Esophagus mucosa (tissue), 1 donor: ENCODE data around the gene SRCIN1. TPM values are rescaled to one million over a fixed set of nuclear protein-coding genes. Genes with fewer than 3 reads are reported as not detected.

Experiments used
- ATAC-seq: fragments of 200-7000 bp; cut with Tn5 transposase; one replicate; pipeline ENCODE4 v1.9.1; 2020
- total RNA-seq: library from RNA; stranded (reverse); gene quantifications from one replicate; pipeline ENCODE4 v1.2.4, GENCODE V29; 2023
- donor health status: DM: yes; HTN: yes; CAD: no.

SRCIN1 gene
- total RNA-seq, 1 donor from 2014 or later, result 6.6 TPM

DNA sequence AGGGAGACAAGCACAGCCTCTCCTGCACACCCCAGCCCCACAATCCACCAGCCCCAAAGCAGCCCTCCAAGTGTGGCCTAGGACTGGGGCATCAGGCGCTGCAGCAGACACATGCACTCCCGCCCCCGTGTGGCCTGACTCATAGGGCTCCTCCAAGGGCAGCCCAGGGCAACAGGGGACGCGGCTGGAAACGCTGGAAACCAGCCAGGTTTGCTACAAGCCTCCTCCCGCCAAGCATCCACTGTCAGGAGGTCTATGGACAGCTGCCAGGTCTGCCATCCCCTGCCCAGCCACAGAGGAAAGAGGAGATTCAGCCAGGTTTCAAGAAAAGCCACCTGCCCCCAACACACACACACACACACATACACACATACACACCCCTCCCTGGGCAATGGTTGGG, 25.8 kb downstream of the SRCIN1 start:
- ATAC-seq, result peak; percentile 41

DNA sequence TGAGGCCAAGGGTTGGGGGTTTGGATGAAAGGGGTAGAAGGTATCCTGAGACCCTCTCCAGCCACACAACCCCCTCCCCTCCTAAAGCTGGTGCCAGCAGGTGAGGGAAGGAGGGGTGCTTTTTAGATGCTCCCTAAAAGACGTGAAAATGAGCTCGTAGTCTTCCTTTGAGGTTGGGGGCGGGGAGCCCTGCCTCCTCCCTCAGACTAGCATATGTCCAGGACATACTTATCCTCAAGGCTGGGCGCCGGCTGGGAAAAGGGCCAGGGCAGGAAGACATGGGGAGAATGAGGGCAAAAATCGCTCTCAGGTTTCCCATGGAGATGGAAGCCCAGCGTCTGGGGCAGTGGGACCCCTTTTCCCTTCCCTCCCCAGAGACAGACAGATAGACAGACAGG, 26.7 kb downstream of the SRCIN1 start:
- ATAC-seq, result no peak

DNA sequence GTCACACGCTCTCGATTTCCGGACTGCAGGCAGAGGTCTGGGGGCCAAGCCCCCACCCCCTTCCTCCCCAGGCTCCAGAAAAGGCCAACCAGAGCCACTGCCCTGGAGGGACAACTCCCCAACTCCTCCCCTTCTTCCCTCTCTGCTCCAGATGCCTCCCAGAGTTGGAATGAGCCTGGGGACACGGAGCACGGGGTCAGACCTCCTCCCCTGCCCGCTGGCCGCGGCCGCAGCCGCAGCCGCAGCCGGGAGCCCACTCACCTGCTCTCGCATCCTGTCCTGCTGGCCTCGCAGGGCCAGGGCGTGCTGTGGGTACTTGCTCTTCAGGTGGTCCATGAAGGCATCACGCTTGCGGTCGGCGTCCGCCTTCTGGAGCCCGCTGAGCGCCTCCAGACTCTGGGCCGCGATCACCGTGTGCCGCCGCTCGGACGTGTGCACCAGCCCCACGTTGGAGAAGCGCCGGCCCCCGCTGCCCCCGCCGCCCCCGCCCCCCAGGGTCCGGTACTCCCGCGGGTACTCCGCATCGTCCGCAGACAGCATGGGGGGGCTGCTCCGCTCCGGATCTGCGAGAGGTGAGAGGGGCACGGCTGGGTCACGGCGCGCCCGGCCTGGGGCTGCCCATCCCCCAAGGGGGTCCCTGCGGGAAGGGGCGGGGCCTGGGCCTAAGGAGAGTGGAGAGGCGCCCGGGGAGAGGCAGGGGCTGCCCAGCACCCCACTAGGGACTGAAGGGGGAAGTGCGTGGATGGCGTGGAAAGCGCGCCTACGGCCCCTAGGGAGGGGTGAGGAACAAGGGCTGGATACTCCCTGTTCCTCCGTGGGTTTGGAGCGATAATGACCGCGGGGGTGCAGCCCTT, 27.3 kb downstream of the SRCIN1 start:
- no peak for ATAC-seq

DNA sequence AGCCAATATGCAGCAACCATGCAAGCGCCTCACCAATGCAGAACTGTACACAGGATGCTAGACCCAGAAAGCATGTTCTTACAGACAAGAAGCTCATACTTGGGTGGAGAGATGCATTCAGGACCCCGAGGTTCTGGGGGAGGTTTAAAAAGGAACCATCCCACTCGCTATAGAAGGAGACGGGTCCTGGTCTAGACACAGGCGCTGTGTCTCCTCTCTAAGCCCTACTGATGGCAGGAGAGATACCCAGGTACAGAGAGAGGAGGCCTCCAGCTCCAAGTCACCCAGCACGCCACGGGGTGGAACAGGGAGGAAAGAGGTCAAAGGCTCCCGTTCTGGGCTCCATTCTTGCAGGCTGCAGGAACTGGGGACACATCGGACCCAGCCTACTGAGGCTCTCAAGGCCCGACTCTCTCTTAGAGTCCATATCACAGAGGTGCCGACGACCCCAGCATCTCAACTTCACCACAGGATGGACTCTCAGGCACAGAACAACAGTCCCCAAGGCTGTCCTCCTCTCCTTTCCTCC, 28.0 kb downstream of the SRCIN1 start:
- ATAC-seq, result no peak

DNA sequence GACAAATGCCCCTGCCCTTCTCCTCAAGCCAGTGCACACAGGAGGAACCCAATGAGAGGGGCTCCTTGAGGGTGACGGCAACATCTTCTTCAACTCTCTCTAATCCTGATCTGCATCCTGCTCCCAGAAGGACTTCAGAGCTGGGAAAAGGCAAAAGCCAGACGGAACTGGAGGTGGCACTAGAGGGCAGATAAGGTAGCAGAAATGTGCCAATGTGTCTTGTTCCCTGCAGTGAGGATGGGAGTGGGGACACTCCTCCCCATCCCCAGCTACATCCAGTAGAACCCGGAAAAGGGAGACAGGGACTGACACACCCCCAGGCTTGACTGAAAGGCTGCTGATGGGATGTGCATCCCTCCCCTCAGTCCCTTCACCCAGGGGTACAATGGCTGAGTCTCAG, 28.5 kb downstream of the SRCIN1 start:
- no peak for ATAC-seq

DNA sequence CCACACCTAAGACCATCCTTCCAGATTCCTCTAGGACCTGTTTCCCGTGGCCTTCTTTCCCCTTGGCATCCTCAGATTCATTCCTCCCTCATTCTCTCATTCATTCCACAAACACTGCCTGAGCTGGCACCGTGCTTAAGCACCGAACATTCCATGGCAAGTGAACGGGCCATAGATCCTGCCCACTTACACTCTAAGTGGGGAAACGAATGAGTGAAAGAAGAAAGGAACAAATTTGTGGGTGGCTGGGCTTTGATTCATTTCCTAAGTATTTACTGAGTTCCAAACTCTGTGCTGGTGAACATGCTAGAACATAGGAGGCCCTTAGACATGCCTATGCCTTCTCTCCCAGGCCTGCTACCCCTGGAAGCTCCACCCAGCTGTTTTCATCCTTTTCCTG, 30.0 kb downstream of the SRCIN1 start:
- no peak for ATAC-seq

DNA sequence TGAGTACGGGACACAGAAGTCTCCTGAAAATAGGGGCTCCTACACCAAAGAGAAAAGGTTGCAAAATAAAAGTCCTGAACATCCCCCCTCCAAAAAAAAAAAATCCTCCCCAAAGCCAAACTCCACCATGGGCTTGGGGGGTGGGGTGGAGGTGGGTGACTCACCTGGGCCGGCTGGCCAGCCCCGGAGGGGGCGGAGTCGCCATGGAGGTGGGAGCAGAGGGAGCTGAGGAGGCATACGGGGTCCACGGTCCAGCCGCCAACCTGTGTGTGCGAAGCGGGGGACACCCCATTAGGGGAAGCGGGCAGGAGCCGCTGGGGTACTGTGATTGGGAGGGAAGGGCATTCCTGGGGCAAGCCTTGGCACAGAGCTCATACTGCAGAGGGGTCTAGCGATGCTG, 31.0 kb downstream of the SRCIN1 start:
- no peak for ATAC-seq

DNA sequence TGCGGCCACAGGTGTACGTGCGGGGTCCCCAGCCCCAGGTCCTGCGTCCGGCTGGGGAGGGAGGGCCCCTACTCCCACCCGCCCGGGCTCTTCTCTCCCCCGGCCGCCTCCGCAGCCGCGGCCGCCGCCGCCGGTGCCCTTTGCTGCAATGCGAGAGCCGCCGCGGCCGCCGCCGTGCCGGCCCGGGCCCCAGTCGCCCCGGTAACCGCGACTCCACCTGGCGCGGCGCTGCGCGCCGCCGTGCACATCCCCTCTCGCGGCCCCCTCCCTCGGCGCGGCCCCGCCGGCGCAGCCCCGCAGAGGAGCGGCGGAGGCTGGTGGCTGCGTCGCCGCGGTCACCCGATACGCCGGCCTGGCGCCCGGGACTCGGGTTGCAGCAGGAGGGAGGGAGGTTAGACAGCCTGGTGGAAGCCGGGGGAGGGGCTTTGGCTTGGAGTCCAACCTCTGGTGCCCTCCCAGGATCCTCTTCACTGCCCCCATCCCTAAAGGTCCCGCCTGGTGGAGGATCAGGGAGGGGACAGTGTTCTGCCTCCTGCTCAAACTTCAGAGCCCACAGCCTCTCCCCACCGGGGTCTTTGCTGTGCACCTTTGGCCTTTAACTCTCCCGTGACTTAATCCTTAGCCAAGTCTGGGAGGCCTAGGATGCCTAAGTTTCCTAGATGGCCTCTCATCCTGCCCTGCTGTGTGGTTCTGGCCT, 32.9 kb downstream of the SRCIN1 start:
- no peak for ATAC-seq

DNA sequence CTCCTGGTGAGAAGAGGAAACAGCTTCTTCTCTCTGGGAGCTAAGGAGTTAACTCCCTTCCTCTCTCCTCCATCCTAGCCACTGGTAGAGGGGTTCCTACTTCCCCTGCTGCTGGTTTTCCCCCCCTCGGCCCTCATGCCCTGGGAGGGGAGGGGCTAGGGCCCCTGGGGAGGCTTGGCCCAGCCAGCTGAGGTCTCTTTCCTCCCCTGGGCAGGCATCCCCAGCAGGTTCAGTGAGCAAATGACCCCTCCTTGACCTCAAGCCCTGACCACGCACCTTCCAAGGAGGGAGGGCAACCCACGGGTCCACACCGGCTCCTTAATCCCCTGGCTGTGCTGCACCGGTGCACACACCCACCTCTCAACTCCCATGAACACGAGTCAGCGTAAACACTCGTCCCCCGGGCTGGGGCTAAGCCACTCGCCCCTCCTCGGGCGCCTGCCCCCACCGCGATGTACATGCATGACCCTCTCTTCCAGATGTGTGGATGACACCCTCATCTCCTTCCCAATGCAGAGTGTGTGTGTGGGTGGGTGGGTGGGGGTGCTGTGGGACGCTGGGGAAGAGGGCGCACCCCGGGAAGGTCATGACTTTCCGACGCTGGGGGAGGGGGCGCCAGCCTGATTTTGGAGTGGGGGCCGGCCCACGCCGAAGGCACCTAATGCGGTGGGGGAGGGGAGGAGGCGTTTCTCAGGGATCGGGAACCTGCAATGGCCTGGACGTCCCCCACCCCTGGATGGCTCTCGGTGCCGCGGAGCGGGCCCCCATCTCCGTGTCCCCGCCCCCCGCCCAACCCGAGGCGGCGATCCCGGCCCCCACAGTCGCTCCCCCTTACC, 33.7 kb downstream of the SRCIN1 start:
- no peak for ATAC-seq

DNA sequence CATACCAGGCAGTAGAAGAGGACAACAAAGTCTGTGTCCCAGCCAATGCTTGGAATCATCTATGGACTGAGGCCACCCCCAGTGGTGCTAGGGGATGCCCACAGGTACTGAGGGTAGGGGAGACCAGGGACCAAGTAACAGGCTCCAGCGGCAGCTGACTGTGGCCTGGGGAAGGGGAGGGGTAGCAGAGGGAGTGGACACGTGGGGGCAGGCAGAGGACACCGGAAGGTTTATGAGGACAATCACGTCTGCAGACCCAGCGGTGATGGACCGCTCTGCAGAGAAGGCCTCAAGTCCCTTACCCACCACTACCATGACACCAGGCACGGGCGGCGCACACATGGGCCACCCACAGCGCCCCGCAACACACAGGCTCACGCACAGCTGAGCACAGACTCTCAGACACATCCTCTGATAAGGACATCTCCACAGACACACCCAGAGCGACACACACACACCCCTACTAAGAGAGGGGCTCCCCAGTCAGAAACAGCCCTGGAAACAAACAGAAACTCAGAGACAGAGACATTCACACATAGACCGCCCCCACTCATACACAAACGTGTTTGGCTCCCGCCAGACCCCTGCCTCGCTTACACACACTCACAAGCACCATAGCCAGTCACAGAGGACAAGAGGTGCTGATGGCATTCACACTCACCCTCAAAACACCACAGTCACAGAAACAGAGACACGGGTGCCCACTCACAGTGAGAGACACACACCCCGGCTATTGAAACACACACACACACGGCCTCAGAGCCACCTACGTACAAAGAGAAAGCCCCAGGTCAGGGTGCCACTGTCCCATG, 35.8 kb downstream of the SRCIN1 start:
- no peak for ATAC-seq

DNA sequence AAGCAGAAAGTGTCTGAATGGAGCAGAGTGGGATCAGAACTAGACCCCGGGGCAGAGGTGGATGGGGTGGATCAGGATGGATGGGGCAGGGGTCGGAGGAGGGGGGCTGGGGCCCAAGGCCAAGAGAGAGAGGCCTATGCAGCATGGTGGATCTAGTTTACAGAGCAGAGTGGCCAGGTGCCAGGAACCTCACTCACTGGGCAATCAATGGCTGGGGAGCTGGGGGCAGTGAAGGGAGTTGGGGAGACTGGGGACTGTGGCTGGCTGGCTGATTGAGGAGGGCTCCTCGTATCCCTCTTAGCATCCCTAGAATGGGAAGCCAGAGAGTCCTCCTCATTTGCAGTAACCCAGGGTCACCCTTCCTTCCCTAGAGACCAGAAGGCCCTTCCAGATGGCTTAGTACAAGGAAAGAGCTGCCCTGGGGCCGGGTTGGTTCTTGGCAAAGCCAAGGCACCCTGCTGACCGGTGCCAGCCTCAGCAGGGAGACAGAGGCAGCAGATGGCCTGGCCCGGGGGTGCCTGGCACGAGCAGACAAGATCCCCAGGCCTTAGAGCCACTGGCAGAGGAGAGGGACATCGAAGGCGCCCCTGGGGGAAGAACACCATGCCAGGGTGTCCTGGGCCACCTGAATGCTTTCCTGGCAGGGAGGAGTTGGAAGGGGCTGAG, 36.8 kb downstream of the SRCIN1 start:
- no peak for ATAC-seq

DNA sequence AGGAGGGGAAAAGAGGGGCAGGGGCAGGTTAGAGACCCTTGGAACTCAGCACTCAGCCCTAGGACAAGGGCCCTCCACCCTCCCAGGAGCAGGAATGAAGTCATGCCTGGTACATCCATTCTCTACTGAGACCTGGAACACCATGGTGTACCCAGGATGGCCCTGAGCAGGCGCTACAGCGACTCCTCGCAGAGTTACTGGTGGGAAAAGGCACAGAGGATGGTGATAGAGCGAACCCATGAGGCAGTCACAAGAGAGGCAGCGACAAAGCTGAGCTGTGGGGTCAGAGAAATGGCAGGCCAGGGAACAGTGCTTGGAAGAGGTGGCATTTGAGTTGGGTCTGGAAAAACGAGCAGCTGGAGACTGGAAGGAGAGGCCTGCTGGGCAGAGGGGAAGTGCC, 37.5 kb downstream of the SRCIN1 start:
- ATAC-seq, result no peak

DNA sequence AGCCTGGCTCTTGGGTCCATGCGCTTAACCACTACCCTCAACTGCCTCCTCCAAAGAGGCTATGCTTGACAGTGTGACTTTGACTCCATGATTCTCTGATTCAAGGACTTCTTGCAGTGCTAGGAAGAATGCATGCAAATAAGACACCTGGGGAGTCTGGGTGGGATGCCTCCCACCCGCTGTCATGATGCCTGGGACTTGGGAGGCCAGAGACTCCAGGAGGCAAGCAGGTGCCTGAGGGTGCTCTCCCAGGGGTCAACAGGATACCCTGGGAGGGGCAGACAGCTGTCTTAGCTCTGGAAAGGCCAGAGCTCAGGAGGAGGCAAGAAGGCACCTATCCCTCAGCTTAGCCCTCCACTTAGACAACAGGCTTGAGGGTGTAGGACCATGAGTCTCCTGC, 38.4 kb downstream of the SRCIN1 start:
- ATAC-seq, result no peak

DNA sequence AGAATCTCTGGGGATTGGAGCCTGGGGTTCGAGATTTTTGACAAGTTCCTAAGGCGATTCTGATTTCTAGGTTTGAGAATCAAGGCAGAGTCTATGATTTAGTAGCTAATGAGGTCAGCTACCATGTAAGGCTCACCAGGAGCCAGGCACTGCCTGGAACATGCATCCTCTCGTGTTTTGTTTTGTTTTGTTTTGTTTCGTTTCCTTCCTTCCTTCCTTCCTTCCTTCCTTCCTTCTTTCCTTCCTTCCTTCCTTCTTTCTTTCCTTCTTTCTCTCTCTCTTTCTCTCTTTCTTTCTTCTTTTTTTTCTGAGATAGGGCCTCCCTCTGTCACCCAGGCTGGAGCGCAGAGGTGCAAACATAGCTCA, 39.1 kb downstream of the SRCIN1 start:
- no peak for ATAC-seq

DNA sequence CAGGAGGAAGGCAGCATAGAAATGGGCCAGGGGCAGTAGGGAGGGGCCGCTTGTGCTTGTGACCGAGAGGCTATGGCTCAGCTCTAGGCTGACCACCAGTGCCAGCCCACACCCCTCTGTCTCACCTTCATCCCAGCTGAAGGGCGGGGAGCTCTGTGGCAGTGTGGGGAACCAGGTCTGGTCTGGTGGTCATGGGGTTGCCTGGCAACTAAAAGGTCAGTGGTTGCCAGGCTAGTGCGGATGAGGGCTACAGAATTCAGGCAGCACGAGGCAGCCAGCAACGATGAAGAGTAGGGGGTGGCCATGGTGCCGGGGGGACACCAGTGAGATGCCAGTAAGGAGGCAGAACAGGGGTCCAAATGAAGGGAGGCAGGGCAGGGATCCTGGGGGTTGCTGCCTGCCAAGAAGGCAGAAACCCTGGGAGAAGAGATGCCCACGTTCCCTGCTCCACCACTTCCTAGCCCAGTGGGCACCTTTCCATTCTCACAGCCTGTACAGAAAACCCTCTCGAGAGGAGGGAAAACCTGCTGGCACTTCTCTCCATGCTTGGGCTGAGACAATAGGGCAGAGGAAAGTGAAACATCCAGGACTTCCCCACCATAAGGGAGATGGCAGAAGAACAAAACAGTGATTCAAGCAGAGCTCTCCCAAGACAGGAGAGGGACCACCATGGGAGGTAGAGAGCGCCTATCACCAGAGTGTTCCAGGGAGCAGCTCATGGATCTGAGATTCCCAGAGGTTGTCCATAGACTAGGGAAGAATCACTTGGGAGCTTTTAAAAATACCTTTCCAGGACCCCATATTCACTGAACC, 39.7 kb downstream of the SRCIN1 start:
- ATAC-seq, result no peak

DNA sequence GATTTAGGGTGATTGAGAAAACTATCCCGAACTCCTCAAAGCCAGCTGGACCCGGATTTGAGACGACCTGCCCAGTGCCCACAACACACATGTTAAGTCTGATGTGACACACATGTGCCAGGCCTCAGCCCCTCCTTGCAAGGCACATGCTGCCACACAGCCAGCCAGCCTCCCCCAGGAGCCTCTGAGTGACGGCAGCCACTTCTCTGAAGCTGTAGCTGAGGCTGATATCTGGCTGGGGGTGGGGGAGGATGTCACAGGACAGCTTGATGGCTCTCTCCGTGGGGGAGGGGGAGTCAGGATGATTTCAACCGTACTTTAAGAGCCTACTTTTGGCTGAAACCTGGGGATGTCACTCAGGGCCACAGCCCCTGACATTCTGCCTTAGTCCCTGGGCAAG, 40.9 kb downstream of the SRCIN1 start:
- no peak for ATAC-seq

DNA sequence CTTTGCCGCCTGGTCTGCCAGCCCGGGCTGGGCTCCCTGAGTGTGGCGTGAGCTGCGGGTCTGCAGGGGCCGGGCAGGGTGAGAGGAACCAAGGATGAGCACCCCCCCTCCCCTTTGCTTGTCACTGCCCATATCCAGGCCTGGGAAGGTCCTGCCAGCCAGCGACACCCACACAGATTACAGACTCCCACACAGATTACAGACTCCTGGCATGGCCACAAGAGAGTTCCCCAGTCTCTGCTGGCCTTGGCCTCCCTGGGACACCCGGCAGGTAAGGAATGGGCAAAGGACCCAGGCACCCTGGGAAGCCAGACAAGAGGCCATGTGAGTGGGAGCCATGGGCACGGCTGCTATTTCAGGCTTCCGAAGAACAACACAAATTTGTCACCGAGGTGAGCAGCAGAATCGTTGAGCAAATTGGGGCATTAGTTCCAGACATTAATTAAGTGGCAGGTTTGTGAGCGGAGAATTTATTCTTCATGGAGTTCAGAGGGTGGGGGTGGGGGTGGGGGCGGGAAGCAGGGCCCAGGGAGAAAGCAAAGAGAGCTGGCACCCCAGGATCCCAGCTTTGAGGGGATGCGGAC, 41.4 kb downstream of the SRCIN1 start:
- no peak for ATAC-seq

DNA sequence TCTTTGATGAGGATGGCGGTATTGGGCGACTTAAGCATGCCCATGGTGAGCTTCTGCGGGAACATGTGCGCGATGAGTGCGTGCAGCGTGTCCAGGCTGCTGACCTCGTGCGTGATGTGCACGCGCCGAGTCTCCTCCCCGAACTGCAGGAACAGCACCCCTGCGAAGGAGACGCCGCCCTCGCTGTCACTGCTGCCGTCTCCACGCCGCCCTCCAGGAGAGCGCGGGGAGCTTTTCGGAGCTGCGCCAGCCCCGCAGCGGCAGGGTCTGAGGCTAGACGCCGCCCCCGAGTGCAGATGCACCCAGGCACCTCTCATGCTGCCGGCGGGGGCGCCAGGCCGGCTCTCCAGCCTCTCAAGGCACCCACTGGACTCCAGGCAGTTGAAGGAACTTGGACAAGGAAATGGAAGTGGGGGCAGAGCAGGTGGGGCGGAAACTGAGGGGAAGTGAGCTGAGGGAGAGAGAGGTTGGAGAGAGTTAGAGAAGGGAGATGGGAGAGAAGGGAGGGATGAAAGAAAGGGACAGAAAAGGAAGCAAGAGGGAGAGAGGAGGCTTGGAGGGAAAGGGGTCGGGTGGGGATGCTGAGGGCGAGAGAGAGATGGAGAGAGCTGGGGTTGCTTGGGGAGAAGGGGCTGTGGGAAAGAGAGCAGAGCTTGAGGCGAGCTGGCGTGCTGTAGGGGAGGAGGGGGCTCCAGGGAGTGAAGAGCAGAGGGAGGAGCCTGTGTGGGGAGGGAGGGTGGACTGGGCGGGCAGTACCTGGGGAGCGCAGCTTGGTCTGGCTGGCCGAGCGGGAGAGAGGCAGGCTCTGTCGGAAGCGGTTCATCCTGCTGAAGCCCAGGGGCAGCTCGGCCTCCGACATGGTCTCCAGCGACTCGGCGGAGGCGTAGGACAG, 42.1 kb downstream of the SRCIN1 start:
- ATAC-seq, result no peak

DNA sequence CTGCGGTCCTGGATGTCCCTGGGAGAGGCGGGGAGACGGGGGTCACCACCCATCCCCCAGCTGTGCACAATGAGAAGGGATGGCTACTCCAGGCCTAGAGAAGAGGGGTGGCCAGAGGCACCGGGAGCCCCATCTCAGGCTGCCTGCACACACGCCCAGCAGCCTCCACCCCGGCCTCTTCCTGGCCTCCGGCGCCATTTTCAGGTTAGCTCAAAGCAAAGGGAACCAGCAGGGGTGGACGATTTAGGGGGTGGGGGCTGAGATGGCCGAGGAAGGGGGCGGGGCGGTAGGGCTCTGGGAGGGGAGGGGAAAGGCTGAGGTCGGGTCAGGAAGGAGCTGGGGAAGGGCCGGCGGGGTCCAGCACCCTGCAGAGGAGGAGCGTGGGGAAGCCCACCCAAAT, 42.8 kb downstream of the SRCIN1 start:
- ATAC-seq, result no peak
